H1 (cell line): ENCODE results near the gene SIT1. TPM values are rescaled to one million over a fixed set of nuclear protein-coding genes. Genes with fewer than 3 reads are reported as not detected.
A peak's percentile ranks its signal among the peaks of the same experiment; 100 is the strongest.

Experiments used
- CTCF ChIA-PET: fragments of 300-600 bp; sonication (Branson Sonifier 250); formaldehyde crosslinking; loops from one replicate; lab custom pipeline; 2021; ENCODE audit not compliant: partially characterized antibody; lab: Charles Lee
- POLR2A ChIA-PET: fragments of 300-600 bp; sonication (Branson Sonifier 250); formaldehyde crosslinking; loops from one replicate; lab custom pipeline; 2021; ENCODE audit warnings: inconsistent platforms; ENCODE audit not compliant: partially characterized antibody; lab: Charles Lee
- DNase-seq, 2 experiments: peaks; one replicate each; pipeline versions ENCODE4 v3.0.0 to v3.0.0-alpha.2; 2010 to 2022; ENCODE audit warnings: low spot score in 2 of 2, low read depth in 1 of 2, mixed read lengths in 1 of 2
- FAIRE-seq: peaks from 2 replicates; lab custom pipeline; 2011; peaks lifted over from hg19 to GRCh38; lab: Jason Lieb, UNC
- H2AFZ ChIP-seq: 2 replicates; pipeline ENCODE4 v1.8.1; 2012; ENCODE audit warnings: low read length, inconsistent platforms
- H2AK5ac ChIP-seq: 2 replicates; pipeline ENCODE4 v1.6.1; 2013; ENCODE audit warnings: low read depth, low read length
- H2BK120ac ChIP-seq: replicated peaks from 2 replicates; pipeline ENCODE3; 2013; ENCODE audit warnings: low read depth, low read length, inconsistent platforms
- H2BK12ac ChIP-seq: 2 replicates; pipeline ENCODE4 v1.6.1; 2013; ENCODE audit warnings: low read depth, low read length
- H2BK15ac ChIP-seq: 2 replicates; pipeline ENCODE4 v1.6.1; 2013; ENCODE audit warnings: low read length
- H2BK20ac ChIP-seq: 2 replicates; pipeline ENCODE4 v1.6.1; 2013; ENCODE audit warnings: low read length
- H2BK5ac ChIP-seq: 2 replicates; pipeline ENCODE4 v1.6.1; 2013; ENCODE audit warnings: low read depth, low read length
- H3K14ac ChIP-seq: 2 replicates; pipeline ENCODE4 v1.6.1; 2013; ENCODE audit warnings: inconsistent platforms; ENCODE audit not compliant: insufficient read length
- H3K18ac ChIP-seq: 2 replicates; pipeline ENCODE4 v1.6.1; 2013; ENCODE audit warnings: low read length; ENCODE audit errors: extremely low read depth
- H3K23ac ChIP-seq: 2 replicates; pipeline ENCODE4 v1.6.1; 2013; ENCODE audit warnings: inconsistent platforms; ENCODE audit not compliant: insufficient read length
- H3K23me2 ChIP-seq: 2 replicates; pipeline ENCODE4 v1.6.1; 2013; ENCODE audit warnings: low read depth, low read length
- H3K27ac ChIP-seq: 2 replicates; pipeline ENCODE4 v1.6.1; 2011; ENCODE audit warnings: low read depth, low read length, inconsistent platforms
- H3K27me3 ChIP-seq, 4 experiments: replicated peaks in 1 of 4; 1 replicate in 1 of 4; 2 replicates in 3 of 4; pipeline versions ENCODE4 v1.6.1 to v1.8.1; 2011 to 2013; ENCODE audit warnings: low read length in 3 of 4, mild to moderate bottlenecking in 3 of 4, inconsistent platforms in 2 of 4, mixed read lengths in 2 of 4, moderate library complexity in 1 of 4; ENCODE audit not compliant: control insufficient read depth in 3 of 4, insufficient read depth in 3 of 4; ENCODE audit errors: extremely low read depth in 1 of 4
- H3K36me3 ChIP-seq, 4 experiments: 2 replicates each; pipeline versions ENCODE4 v1.6.1 to v1.8.1; 2011 to 2013; ENCODE audit warnings: mild to moderate bottlenecking in 4 of 4, low read length in 3 of 4, moderate library complexity in 2 of 4, control low read depth in 1 of 4, inconsistent platforms in 1 of 4; ENCODE audit not compliant: insufficient read depth in 4 of 4, control insufficient read depth in 2 of 4
- H3K4ac ChIP-seq: replicated peaks from 2 replicates; pipeline ENCODE3; 2013; ENCODE audit warnings: low read length, low read depth, mixed read lengths, inconsistent platforms; ENCODE audit not compliant: insufficient read length
- H3K4me1 ChIP-seq, 4 experiments: replicated peaks in 1 of 4; 1 replicate in 1 of 4; 2 replicates in 3 of 4; pipeline versions ENCODE4 v1.6.1 to v1.8.1; 2011 to 2013; ENCODE audit warnings: low read length in 3 of 4, inconsistent platforms in 2 of 4, mixed read lengths in 1 of 4; ENCODE audit not compliant: insufficient read depth in 4 of 4, control insufficient read depth in 3 of 4
- H3K4me2 ChIP-seq, 2 experiments: 2 replicates each; pipeline versions ENCODE4 v1.6.1 to v1.8.1; 2011 to 2013; ENCODE audit warnings: low read depth in 2 of 2, low read length in 2 of 2, control low read depth in 1 of 2, inconsistent platforms in 1 of 2, mild to moderate bottlenecking in 1 of 2; ENCODE audit not compliant: insufficient read depth in 1 of 2
- H3K4me3 ChIP-seq, 4 experiments: fragments of 200-600, 300-600 bp in 1 of 4; sonication (generic), shearing (Covaris generic), sonication (Bioruptor Twin) in 1 of 4; 2 replicates each; pipeline versions ENCODE4 v1.5.1 to v1.8.1; 2011 to 2016; ENCODE audit warnings: low read length in 4 of 4, low read depth in 3 of 4, control low read depth in 2 of 4, inconsistent platforms in 2 of 4, mild to moderate bottlenecking in 2 of 4, mixed read lengths in 1 of 4, moderate library complexity in 1 of 4; ENCODE audit not compliant: insufficient read depth in 2 of 4; ENCODE audit errors: extremely low read depth in 1 of 4
- H3K56ac ChIP-seq: replicated peaks from 2 replicates; pipeline ENCODE3; 2013; ENCODE audit warnings: low read depth, mild to moderate bottlenecking, mixed read lengths, low read length, inconsistent platforms; ENCODE audit not compliant: insufficient read length
- H3K79me1 ChIP-seq: 2 replicates; pipeline ENCODE4 v1.6.1; 2013; ENCODE audit warnings: low read depth, low read length, control low read depth
- H3K79me2 ChIP-seq, 2 experiments: 2 replicates each; pipeline versions ENCODE4 v1.6.1 to v1.8.1; 2012 to 2013; ENCODE audit warnings: low read length in 2 of 2, mild to moderate bottlenecking in 2 of 2, inconsistent platforms in 1 of 2; ENCODE audit not compliant: insufficient read depth in 2 of 2, control insufficient read depth in 1 of 2
- H3K9ac ChIP-seq, 4 experiments: replicated peaks in 1 of 4; 1 replicate in 1 of 4; 2 replicates in 3 of 4; pipeline versions ENCODE4 v1.6.1 to v1.8.1; 2011 to 2013; ENCODE audit warnings: low read depth in 3 of 4, low read length in 3 of 4, control low read depth in 2 of 4, mild to moderate bottlenecking in 2 of 4, moderate library complexity in 2 of 4, inconsistent platforms in 1 of 4; ENCODE audit errors: extremely low read depth in 1 of 4
- H3K9me3 ChIP-seq, 2 experiments: 2 replicates each; pipeline versions ENCODE4 v1.6.1 to v1.8.1; 2012 to 2013; ENCODE audit warnings: mild to moderate bottlenecking in 2 of 2, moderate library complexity in 2 of 2, control low read depth in 1 of 2, inconsistent platforms in 1 of 2, low read depth in 1 of 2, low read length in 1 of 2, mixed read lengths in 1 of 2; ENCODE audit not compliant: insufficient read depth in 2 of 2
- H4K20me1 ChIP-seq, 2 experiments: replicated peaks in 1 of 2; 2 replicates each; pipeline versions ENCODE3 to v1.8.1; 2011 to 2013; ENCODE audit warnings: inconsistent platforms in 2 of 2, low read length in 2 of 2, mild to moderate bottlenecking in 1 of 2; ENCODE audit not compliant: insufficient read depth in 2 of 2, control insufficient read depth in 1 of 2
- H4K5ac ChIP-seq: 2 replicates; pipeline ENCODE4 v1.6.1; 2013; ENCODE audit warnings: low read length, low read depth, mixed read lengths, inconsistent platforms; ENCODE audit not compliant: insufficient read length
- H4K8ac ChIP-seq: 2 replicates; pipeline ENCODE4 v1.8.0; 2013; ENCODE audit warnings: mild to moderate bottlenecking, moderate library complexity, low read length, inconsistent platforms; ENCODE audit not compliant: insufficient read depth; ENCODE audit errors: extremely low read depth
- H4K91ac ChIP-seq: replicated peaks from 2 replicates; pipeline ENCODE3; 2013; ENCODE audit warnings: low read length, mixed read lengths, inconsistent platforms; ENCODE audit not compliant: insufficient read length
- ASH2L ChIP-seq: fragments of 200-600, 300-600 bp; sonication (generic); IDR thresholded peaks from one replicate; pipeline ENCODE4 v1.7.1; 2017; ENCODE audit warnings: low read length
- PHF8 ChIP-seq: fragments of 200-600 bp; sonication (generic); conservative IDR thresholded peaks from 2 replicates; pipeline ENCODE4 v1.7.1; 2012; ENCODE audit warnings: low read depth, mild to moderate bottlenecking, inconsistent platforms, low read length, moderate library complexity
- RAD21 ChIP-seq, 2 experiments: IDR thresholded peaks in 1 of 2; conservative IDR thresholded peaks in 1 of 2; 2 replicates each; pipeline ENCODE4 v1.6.1; 2011; ENCODE audit warnings: low read depth in 2 of 2, low read length in 2 of 2, improper control_type of control experiment in 1 of 2, inconsistent platforms in 1 of 2, mild to moderate bottlenecking in 1 of 2, moderate library complexity in 1 of 2
- SP4 ChIP-seq: IDR thresholded peaks from 2 replicates; pipeline ENCODE4 v1.6.1; 2012; ENCODE audit warnings: low read length, inconsistent platforms
- TEAD4 ChIP-seq: IDR thresholded peaks from 2 replicates; pipeline ENCODE4 v1.6.1; 2012; ENCODE audit warnings: low read depth, low read length, inconsistent platforms, mixed read lengths
- YY1 ChIP-seq: IDR thresholded peaks from 2 replicates; pipeline ENCODE4 v1.6.1; 2011; ENCODE audit warnings: low read depth, mild to moderate bottlenecking, low read length
- WGBS, 2 experiments: shearing (Covaris generic) in 1 of 2; methylation state at CpG; one replicate each; pipeline versions ENCODE4 v1.1.6 to v1.1.7; 2013 to 2015; ENCODE audit warnings: low lambda C conversion rate in 2 of 2, mixed read lengths in 2 of 2, inconsistent platforms in 1 of 2, low coverage in 1 of 2, missing lambda C conversion rate in 1 of 2; ENCODE audit not compliant: insufficient replicate concordance in 2 of 2, insufficient coverage in 1 of 2, insufficient read length in 1 of 2; ENCODE audit errors: extremely low coverage in 1 of 2, missing lambda C conversion rate in 1 of 2; 5-methylcytosine and 5-hydroxymethylcytosine counted together
- polyA plus RNA-seq, 7 experiments: library from polyadenylated mRNA; depleted of rRNA in 3 of 7; stranded (reverse) in 5 of 7; unstranded in 2 of 7; fragments of >200 nt in 5 of 7; fragments of 200-250 nt in 2 of 7; gene quantifications; 1 replicate in 5 of 7; 2 replicates in 1 of 7; 4 replicates in 1 of 7; pipeline versions ENCODE4 v1.2.1 to v1.2.3, GENCODE V29; 2011 to 2013; ENCODE audit warnings: missing spikeins in 2 of 7, mixed read lengths in 2 of 7
- total RNA-seq: library from RNA; stranded (reverse); fragmentation: NEBNext Ultra II Directional; extraction: Animal tissue kit (Norgen Biotek cat#: 25700); gene quantifications from 2 replicates; pipeline ENCODE4 v1.2.1, GENCODE V29; 2021
- TF ChIP-seq, protein P1 (sequence below): IDR thresholded peaks from 2 replicates; pipeline ENCODE4 v1.6.1; 2012; ENCODE audit warnings: low read length, inconsistent platforms
- TF ChIP-seq, protein P2 (sequence below), 3 experiments: IDR thresholded peaks; 1 replicate in 2 of 3; 2 replicates in 1 of 3; pipeline versions ENCODE4 v1.5.1 to v1.6.1; 2011; ENCODE audit warnings: low read length in 3 of 3, mild to moderate bottlenecking in 3 of 3, inconsistent platforms in 2 of 3, low read depth in 1 of 3, moderate library complexity in 1 of 3; ENCODE audit not compliant: insufficient read depth in 1 of 3; ENCODE audit errors: control extremely low read depth in 1 of 3

The SIT1 gene
- total and polyA plus RNA-seq, 2 of the 8 experiments (the other 6 are each of a cell fraction or from before 2014, with no cell fraction given), result 8.2 to 12.8 TPM

DNA sequence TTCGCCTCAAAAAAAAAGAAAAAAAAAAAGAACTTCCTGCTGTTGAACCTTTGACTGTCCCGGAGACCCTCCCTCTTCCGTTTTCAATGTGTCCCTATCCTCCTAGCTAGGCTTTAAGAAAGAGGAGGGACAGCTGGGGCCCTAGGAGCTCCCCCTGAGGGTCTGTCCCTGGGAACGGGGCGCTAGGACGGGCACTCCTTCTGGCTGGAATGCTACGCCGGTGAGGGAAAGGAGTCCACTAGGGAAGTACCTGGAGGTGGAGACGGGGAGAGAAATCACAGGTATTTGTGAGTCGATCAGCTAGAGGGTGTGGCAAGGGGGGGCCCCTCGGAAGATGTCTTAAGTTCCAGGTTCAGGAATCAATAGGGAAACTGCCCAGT is 4.6 kb downstream of the SIT1 start:
- Histone ChIP-seq H3K4me2 (peak overlapping the region; percentile 72 to 82), H3K4me3 (peak overlapping the region; percentile 56 to 79 (median 60)), H4K5ac (no peak overlapping the region), H3K79me2 (no peaks in the 10 kb centered on the region), H3K23ac (no peak overlapping the region), H4K91ac (no peak overlapping the region), H3K36me3 (no peaks in the 10 kb centered on the region; a peak in 2 of 8 replicates), H3K56ac (no peak overlapping the region), H3K23me2 (peaks cover 10% of the 10 kb centered on the region; the same call in 1 of the 2 replicates), H2BK5ac (peak overlapping the region; percentile 52; the same call in 1 of the 2 replicates), H2BK12ac (no peak overlapping the region), H3K27ac (no peak overlapping the region), H2BK120ac (no peak overlapping the region), H2AFZ (no peak overlapping the region; the same call in 1 of the 2 replicates), H2BK15ac (no peak overlapping the region), H2BK20ac (no peak overlapping the region), H3K4ac (no peak overlapping the region), H3K14ac (no peak overlapping the region), H3K4me1 (peaks cover 0 to 16% (median 10%) of the 10 kb centered on the region in 4 experiments; a peak in 5 of 7 replicates), H3K9ac (no peak overlapping the region; a peak in 1 of 7 replicates), H4K20me1 (no peaks in the 10 kb centered on the region), H3K79me1 (no peaks in the 10 kb centered on the region), H3K27me3 (no peaks in the 10 kb centered on the region), H4K8ac (no peak overlapping the region), H2AK5ac (no peak overlapping the region), H3K18ac (peak overlapping the region; percentile 81), H3K9me3 (no peaks in the 10 kb centered on the region)
- FAIRE-seq, result no peak
- POLR2A ChIA-PET, result interaction anchor here (0.7 to 6.2 kb wide), 10 partner anchors 11 to 86 kb away, joined by 3 to 53 read pairs (median 7); partner anchors contain the start of genes CCDC107, CREB3, RMRP and TLN1
- TF ChIP-seq RAD21 (IDR thresholded peaks at IDR 0.05 in 1 of 2, conservative IDR thresholded peaks at IDR 0.05 in 1 of 2; ENCODE audit: low read depth in 2 of 2, low read length in 2 of 2) (peak; percentile 6 to 8; a peak in 2 of 4 replicates), SP4 (no peak), YY1 (no peak), ASH2L (peak; percentile 51), TEAD4 (peak; percentile 94), PHF8 (no peak)
- TF ChIP-seq, protein P1, sequence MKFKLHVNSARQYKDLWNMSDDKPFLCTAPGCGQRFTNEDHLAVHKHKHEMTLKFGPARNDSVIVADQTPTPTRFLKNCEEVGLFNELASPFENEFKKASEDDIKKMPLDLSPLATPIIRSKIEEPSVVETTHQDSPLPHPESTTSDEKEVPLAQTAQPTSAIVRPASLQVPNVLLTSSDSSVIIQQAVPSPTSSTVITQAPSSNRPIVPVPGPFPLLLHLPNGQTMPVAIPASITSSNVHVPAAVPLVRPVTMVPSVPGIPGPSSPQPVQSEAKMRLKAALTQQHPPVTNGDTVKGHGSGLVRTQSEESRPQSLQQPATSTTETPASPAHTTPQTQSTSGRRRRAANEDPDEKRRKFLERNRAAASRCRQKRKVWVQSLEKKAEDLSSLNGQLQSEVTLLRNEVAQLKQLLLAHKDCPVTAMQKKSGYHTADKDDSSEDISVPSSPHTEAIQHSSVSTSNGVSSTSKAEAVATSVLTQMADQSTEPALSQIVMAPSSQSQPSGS, result 0 out of 2 replicates have a peak, but pooled peaks have one; percentile 19
- TF ChIP-seq, protein P2, sequence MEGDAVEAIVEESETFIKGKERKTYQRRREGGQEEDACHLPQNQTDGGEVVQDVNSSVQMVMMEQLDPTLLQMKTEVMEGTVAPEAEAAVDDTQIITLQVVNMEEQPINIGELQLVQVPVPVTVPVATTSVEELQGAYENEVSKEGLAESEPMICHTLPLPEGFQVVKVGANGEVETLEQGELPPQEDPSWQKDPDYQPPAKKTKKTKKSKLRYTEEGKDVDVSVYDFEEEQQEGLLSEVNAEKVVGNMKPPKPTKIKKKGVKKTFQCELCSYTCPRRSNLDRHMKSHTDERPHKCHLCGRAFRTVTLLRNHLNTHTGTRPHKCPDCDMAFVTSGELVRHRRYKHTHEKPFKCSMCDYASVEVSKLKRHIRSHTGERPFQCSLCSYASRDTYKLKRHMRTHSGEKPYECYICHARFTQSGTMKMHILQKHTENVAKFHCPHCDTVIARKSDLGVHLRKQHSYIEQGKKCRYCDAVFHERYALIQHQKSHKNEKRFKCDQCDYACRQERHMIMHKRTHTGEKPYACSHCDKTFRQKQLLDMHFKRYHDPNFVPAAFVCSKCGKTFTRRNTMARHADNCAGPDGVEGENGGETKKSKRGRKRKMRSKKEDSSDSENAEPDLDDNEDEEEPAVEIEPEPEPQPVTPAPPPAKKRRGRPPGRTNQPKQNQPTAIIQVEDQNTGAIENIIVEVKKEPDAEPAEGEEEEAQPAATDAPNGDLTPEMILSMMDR (IDR thresholded peaks at IDR 0.05; ENCODE audit: control extremely low read depth in 1 of 3, insufficient read depth in 1 of 3, low read depth in 1 of 3, low read length in 3 of 3), result peak; percentile 26 to 40 (median 26); a peak in 2 of 4 replicates
- CTCF ChIA-PET, result interaction anchor here (0.6 to 8.1 kb wide), 25 partner anchors 14 to 1491 kb away, joined by 3 to 149 read pairs (median 4); partner anchors contain the start of genes ARHGEF39, CCDC107, RMRP and TPM2
- 1% methylated on average over 10 of the region's 11 CpGs; no CpG with 5 or more reads in 1 of the 2 experiments for WGBS, 2 experiments
- DNase-seq, result peak in 1 of 2 experiments; percentile 79
